GM23338 (cell line): ENCODE data around the gene CACNA2D3.

Experiments used
- CREB1 ChIP-seq: fragments of 250-450 bp; sonication (Bioruptor Pico); IDR thresholded peaks from 2 replicates; pipeline ENCODE4 v1.5.0; 2020; ENCODE audit warnings: low read depth, mild to moderate bottlenecking, moderate library complexity
- CTCF ChIP-seq, 2 experiments: fragments of 200-600 bp in 1 of 2; sonication (generic) in 1 of 2; conservative IDR thresholded peaks; 2 replicates each; pipeline versions ENCODE4 v1.5.1 to v1.6.1; 2016 to 2017; ENCODE audit warnings: antibody characterized with exemption in 2 of 2, low read depth in 2 of 2, mild to moderate bottlenecking in 2 of 2, moderate library complexity in 1 of 2
- ETS1 ChIP-seq: IDR thresholded peaks from 2 replicates; pipeline ENCODE4 v1.6.1; 2016; ENCODE audit warnings: antibody characterized with exemption
- EZH2 ChIP-seq: fragments of 200-600 bp; sonication (generic); IDR thresholded peaks from one replicate; pipeline ENCODE4 v1.8.0; 2017; ENCODE audit warnings: antibody characterized with exemption, mild to moderate bottlenecking, low read depth; ENCODE audit not compliant: unreplicated experiment
- EZH2phosphoT487 ChIP-seq: fragments of 200-600 bp; sonication (generic); IDR thresholded peaks from one replicate; pipeline ENCODE4 v1.8.1; 2018; ENCODE audit warnings: antibody characterized with exemption; ENCODE audit not compliant: unreplicated experiment
- JUNB ChIP-seq: IDR thresholded peaks from one replicate; pipeline ENCODE4 v1.6.1; 2016; ENCODE audit warnings: antibody characterized with exemption; ENCODE audit not compliant: unreplicated experiment
- POLR2AphosphoS5 ChIP-seq: IDR thresholded peaks from 2 replicates; pipeline ENCODE4 v1.6.1; 2016; ENCODE audit warnings: antibody characterized with exemption, low read depth
- REST ChIP-seq: IDR thresholded peaks from one replicate; pipeline ENCODE4 v1.6.1; 2018; ENCODE audit warnings: antibody characterized with exemption; ENCODE audit not compliant: unreplicated experiment
- STAT1 ChIP-seq: IDR thresholded peaks from one replicate; pipeline ENCODE4 v1.6.1; 2016; ENCODE audit warnings: antibody characterized with exemption; ENCODE audit not compliant: unreplicated experiment
- ZNF114 ChIP-seq: fragments of 250-450 bp; sonication (Bioruptor Pico); IDR thresholded peaks from 2 replicates; pipeline ENCODE4 v1.5.0; 2020; ENCODE audit warnings: mild to moderate bottlenecking, moderate library complexity
- ZNF331 ChIP-seq: fragments of 250-450 bp; sonication (Bioruptor Pico); IDR thresholded peaks from 2 replicates; pipeline ENCODE4 v1.5.0; 2020; ENCODE audit warnings: low read depth, mild to moderate bottlenecking, moderate library complexity
- ZNF462 ChIP-seq: fragments of 250-450 bp; sonication (Bioruptor Pico); IDR thresholded peaks from 2 replicates; pipeline ENCODE4 v1.5.0; 2020; ENCODE audit warnings: mild to moderate bottlenecking, moderate library complexity

- TF ChIP-seq CTCF (conservative IDR thresholded peaks at IDR 0.05; ENCODE audit: low read depth in 2 of 2): no peak
- no peak for TF ChIP-seq EZH2
- TF ChIP-seq POLR2AphosphoS5: no peak
- no peak for TF ChIP-seq REST
- no peak for TF ChIP-seq STAT1
- no peak for TF ChIP-seq EZH2phosphoT487
- no peak for TF ChIP-seq JUNB
- no peak for TF ChIP-seq ETS1
- no peak for TF ChIP-seq CREB1 (CRISPR knock-in tag)
- no peak for TF ChIP-seq ZNF114 (CRISPR knock-in tag)
- no peak for TF ChIP-seq ZNF331 (CRISPR knock-in tag)
- no peak for TF ChIP-seq ZNF462 (CRISPR knock-in tag)
Observed at GRCh38 chr3:54305409-54306099, 183.2 kb downstream of the CACNA2D3 start.
